ENCODE data around the gene NFIB.

Gene NFIB

DNA sequence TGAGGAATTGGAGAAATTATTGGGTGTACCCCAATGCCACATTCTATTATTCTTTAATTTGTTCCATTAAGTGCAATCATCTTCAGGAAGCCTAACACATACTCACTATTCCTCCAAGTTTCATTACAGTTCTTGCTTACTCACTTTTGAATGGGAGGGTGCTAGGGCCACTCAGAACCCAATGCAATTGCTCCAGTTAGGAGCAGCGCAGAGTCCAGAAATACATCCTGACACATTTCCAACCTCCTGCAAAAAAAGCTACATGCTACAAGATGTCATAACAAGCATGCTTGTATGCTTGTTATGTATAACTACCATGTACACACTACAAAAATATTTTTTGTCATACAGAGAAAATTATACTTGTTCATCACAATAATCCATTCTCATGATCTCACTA lies 27.8 kb downstream of the NFIB start:
- no peaks in the 10 kb centered on the region for H4K20me1 ChIP-seq (ENCODE audit: insufficient read depth, low read length)
- no peaks in the 10 kb centered on the region for H3K4me1 ChIP-seq (ENCODE audit: low read length)
- H3K9ac ChIP-seq (ENCODE audit: low read length): no peak overlapping the region
- no peaks in the 10 kb centered on the region for H3K79me2 ChIP-seq (ENCODE audit: low read length)
- H3K36me3 ChIP-seq (replicated peaks; ENCODE audit: insufficient read depth, low read length): no peaks in the 10 kb centered on the region
- H3K4me2 ChIP-seq (ENCODE audit: low read depth, low read length): no peak overlapping the region
- DNase-seq: no peak
- H3K27me3 ChIP-seq (replicated peaks; ENCODE audit: insufficient read depth, low read length): no peaks in the 10 kb centered on the region
- TF ChIP-seq EZH2phosphoT487 (IDR thresholded peaks at IDR 0.05; ENCODE audit: low read length) (no peak), EZH2 (optimal IDR thresholded peaks at IDR 0.05; ENCODE audit: low read depth, low read length) (no peak), CTCF (IDR thresholded peaks at IDR 0.05; ENCODE audit: low read length) (no peak)
- no peaks in the 10 kb centered on the region for H3K9me3 ChIP-seq (replicated peaks; ENCODE audit: insufficient read depth, low read length)
- no peaks in the 10 kb centered on the region for H3K9me2 ChIP-seq (replicated peaks; ENCODE audit: insufficient read depth, low read length)
- no peak overlapping the region for H2AFZ ChIP-seq (ENCODE audit: low read length)
- no peak overlapping the region for H3K27ac ChIP-seq (ENCODE audit: low read length)
- no peaks in the 10 kb centered on the region for H3F3A ChIP-seq (ENCODE audit: insufficient read depth, low read length)
- no peak overlapping the region for H3K4me3 ChIP-seq (ENCODE audit: low read length)

GRCh38 chr9:14283276-14283675 lies 30.7 kb downstream of the NFIB start:
- H3F3A ChIP-seq (ENCODE audit: insufficient read depth, low read length): no peaks in the 10 kb centered on the region
- no peak overlapping the region for H3K9ac ChIP-seq (ENCODE audit: low read length)
- H2AFZ ChIP-seq (ENCODE audit: low read length): no peak overlapping the region
- H4K20me1 ChIP-seq (ENCODE audit: insufficient read depth, low read length): no peaks in the 10 kb centered on the region
- no peaks in the 10 kb centered on the region for H3K27me3 ChIP-seq (replicated peaks; ENCODE audit: insufficient read depth, low read length)
- H3K27ac ChIP-seq (ENCODE audit: low read length): no peak overlapping the region
- H3K9me2 ChIP-seq (replicated peaks; ENCODE audit: insufficient read depth, low read length): no peaks in the 10 kb centered on the region
- H3K36me3 ChIP-seq (replicated peaks; ENCODE audit: insufficient read depth, low read length): no peaks in the 10 kb centered on the region
- DNase-seq: no peak
- H3K4me3 ChIP-seq (ENCODE audit: low read length): no peak overlapping the region
- TF ChIP-seq EZH2phosphoT487 (IDR thresholded peaks at IDR 0.05; ENCODE audit: low read length) (no peak), CTCF (IDR thresholded peaks at IDR 0.05; ENCODE audit: low read length) (no peak), EZH2 (optimal IDR thresholded peaks at IDR 0.05; ENCODE audit: low read depth, low read length) (no peak)
- H3K79me2 ChIP-seq (ENCODE audit: low read length): no peaks in the 10 kb centered on the region
- no peak overlapping the region for H3K4me2 ChIP-seq (ENCODE audit: low read depth, low read length)
- H3K9me3 ChIP-seq (replicated peaks; ENCODE audit: insufficient read depth, low read length): no peaks in the 10 kb centered on the region
- no peaks in the 10 kb centered on the region for H3K4me1 ChIP-seq (ENCODE audit: low read length)

- Histone ChIP-seq H3K9me3 (replicated peaks; ENCODE audit: insufficient read depth, low read length) (no peaks in the 10 kb centered on the region), H3K27me3 (replicated peaks; ENCODE audit: insufficient read depth, low read length) (no peaks in the 10 kb centered on the region)
These were observed 32.1 kb downstream of the NFIB start for GRCh38 chr9:14281876-14282275.

More at GRCh38 chr9:14281876-14282275, 32.1 kb downstream of the NFIB start:
- Histone ChIP-seq H3K27ac (ENCODE audit: low read length) (no peak overlapping the region), H3K9ac (ENCODE audit: low read length) (no peak overlapping the region), H3K79me2 (ENCODE audit: low read length) (no peaks in the 10 kb centered on the region), H4K20me1 (ENCODE audit: insufficient read depth, low read length) (no peaks in the 10 kb centered on the region), H3F3A (ENCODE audit: insufficient read depth, low read length) (no peaks in the 10 kb centered on the region), H3K4me3 (ENCODE audit: low read length) (no peak overlapping the region), H3K4me1 (ENCODE audit: low read length) (no peaks in the 10 kb centered on the region), H2AFZ (ENCODE audit: low read length) (no peak overlapping the region), H3K9me2 (replicated peaks; ENCODE audit: insufficient read depth, low read length) (no peaks in the 10 kb centered on the region), H3K36me3 (replicated peaks; ENCODE audit: insufficient read depth, low read length) (no peaks in the 10 kb centered on the region), H3K4me2 (ENCODE audit: low read depth, low read length) (no peak overlapping the region)
- DNase-seq: no peak
- TF ChIP-seq EZH2 (optimal IDR thresholded peaks at IDR 0.05; ENCODE audit: low read depth, low read length): no peak
- TF ChIP-seq EZH2phosphoT487 (IDR thresholded peaks at IDR 0.05; ENCODE audit: low read length): no peak
- TF ChIP-seq CTCF (IDR thresholded peaks at IDR 0.05; ENCODE audit: low read length): no peak
